ENCODE measurements around the gene SHC3.

Gene SHC3

DNA sequence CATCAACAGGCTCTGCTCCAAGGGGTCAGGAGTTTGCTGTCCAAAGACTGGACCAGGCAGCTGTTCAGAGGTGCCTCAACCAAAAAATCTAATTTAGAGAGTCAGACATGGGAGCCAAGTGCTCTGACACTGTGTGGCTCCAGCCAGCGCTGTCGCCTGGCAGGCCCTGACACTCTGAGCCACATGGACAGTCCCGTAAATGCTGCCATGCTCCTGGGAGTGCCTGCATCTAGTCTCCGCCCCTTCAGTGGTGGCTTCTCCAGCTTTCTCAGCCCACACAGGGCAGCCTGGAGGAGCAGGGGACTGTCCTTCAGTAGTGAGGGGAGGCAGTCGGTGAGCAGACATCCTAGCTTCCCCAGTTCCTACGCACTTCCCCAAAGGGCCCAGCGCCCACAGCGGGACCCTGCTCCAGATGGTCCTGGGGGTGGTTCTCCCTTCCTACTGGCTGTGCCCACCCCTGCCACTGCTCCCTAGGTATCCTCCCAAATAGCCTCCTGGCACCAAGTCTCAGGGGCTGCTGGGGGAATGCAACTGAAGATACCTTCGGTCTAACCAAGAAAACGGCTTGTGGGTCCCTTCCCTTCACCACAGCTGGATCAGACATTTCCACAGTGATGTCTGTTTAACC, 72.3 kb downstream of the SHC3 start:
- Histone ChIP-seq H3K27ac (ENCODE audit: low read depth, low read length, severe bottlenecking) (no peak overlapping the region), H3K4me3 (ENCODE audit: extremely low read depth, insufficient read depth, low read length, poor library complexity, severe bottlenecking) (no peak overlapping the region), H3K9me3 (ENCODE audit: control insufficient read depth, low read length) (no peaks in the 10 kb centered on the region), H3K36me3 (ENCODE audit: control insufficient read depth, insufficient read depth, low read length) (no peaks in the 10 kb centered on the region), H3K4me1 (ENCODE audit: control insufficient read depth, insufficient read depth, low read length, poor library complexity, severe bottlenecking) (no peaks in the 10 kb centered on the region)
- 82 to 95% methylated on average over 5 to 9 of the region's 10 CpGs for WGBS, 2 experiments (ENCODE audit: insufficient coverage in 2 of 2)

DNA sequence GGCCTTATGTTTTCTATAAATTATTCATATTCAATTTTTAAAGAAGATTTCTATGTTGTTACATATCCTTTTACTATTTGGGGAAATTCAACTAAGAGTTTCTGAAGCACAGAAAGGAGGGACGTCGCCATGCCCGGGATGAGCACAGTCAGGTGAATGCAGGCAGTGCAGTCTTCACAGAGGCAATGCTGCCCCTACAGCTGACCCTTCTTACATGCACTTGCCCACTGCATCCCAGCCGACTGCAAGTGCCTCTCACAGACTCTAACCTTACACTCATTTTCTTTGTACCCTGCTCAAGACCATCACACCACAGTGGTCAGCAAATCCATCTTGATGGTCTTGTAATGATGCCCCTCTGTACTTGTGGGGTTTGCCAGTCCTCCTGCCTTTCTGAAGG, 73.8 kb downstream of the SHC3 start:
- Histone ChIP-seq H3K4me3 (ENCODE audit: extremely low read depth, insufficient read depth, low read length, poor library complexity, severe bottlenecking) (no peak overlapping the region), H3K27ac (ENCODE audit: low read depth, low read length, severe bottlenecking) (no peak overlapping the region), H3K36me3 (ENCODE audit: control insufficient read depth, insufficient read depth, low read length) (no peaks in the 10 kb centered on the region), H3K9me3 (ENCODE audit: control insufficient read depth, low read length) (no peaks in the 10 kb centered on the region), H3K4me1 (ENCODE audit: control insufficient read depth, insufficient read depth, low read length, poor library complexity, severe bottlenecking) (no peaks in the 10 kb centered on the region)
- 83 to 88% methylated on average over 1 to 3 of the region's 4 CpGs for WGBS, 2 experiments (ENCODE audit: insufficient coverage in 2 of 2)

DNA sequence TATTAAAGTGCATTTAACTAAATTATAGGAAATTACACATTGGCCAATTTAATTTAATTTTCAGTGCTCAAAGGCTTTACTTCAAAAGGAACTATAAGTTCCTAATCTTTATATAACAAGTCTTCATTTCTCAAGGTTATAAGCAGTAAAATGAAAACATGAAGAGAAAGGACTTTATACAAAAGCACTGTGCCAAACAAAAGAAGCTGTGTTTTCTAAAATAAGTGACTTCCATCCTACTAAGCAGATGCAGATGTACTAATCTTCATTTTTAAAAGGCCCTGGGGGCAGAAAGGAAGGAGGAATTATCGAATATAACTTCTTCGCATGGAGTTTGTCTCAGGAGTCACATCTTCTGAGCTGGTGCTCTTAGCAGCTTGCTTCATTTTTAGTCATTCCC, 81.4 kb downstream of the SHC3 start:
- WGBS, 2 experiments (ENCODE audit: insufficient coverage in 2 of 2) = 67% methylated on average over 2 of the region's 2 CpGs; no CpG with 5 or more reads in 1 of the 2 experiments
- Histone ChIP-seq H3K9me3 (ENCODE audit: control insufficient read depth, low read length) (no peaks in the 10 kb centered on the region), H3K27ac (ENCODE audit: low read depth, low read length, severe bottlenecking) (no peak overlapping the region), H3K4me1 (ENCODE audit: control insufficient read depth, insufficient read depth, low read length, poor library complexity, severe bottlenecking) (no peaks in the 10 kb centered on the region), H3K4me3 (ENCODE audit: extremely low read depth, insufficient read depth, low read length, poor library complexity, severe bottlenecking) (no peak overlapping the region), H3K36me3 (ENCODE audit: control insufficient read depth, insufficient read depth, low read length) (no peaks in the 10 kb centered on the region)

DNA sequence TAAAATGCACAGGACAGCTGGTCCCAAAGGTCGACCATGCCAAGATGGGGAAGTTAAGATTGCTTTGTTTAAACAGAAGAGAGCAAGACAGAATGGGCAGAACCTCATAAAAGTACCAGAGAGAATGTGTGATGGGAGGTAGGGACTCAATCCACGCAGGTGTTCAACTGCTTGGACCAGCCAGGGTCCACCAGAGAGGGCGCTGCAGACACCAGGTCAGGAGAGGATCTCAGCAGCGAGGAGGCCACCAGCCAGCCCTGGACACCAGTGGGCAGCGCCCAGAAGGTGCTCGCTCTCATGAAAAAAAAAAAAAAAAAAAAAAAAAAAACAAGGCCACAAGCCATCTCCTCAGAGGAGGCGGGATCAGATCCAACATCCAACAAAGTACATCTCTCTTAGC, 81.8 kb downstream of the SHC3 start:
- H3K27ac ChIP-seq (ENCODE audit: low read depth, low read length, severe bottlenecking) = no peak overlapping the region
- H3K4me1 ChIP-seq (ENCODE audit: control insufficient read depth, insufficient read depth, low read length, poor library complexity, severe bottlenecking) = no peaks in the 10 kb centered on the region
- no peaks in the 10 kb centered on the region for H3K9me3 ChIP-seq (ENCODE audit: control insufficient read depth, low read length)
- WGBS, 2 experiments (ENCODE audit: insufficient coverage in 2 of 2) = 91 to 92% methylated on average over 4 to 5 of the region's 7 CpGs
- H3K4me3 ChIP-seq (ENCODE audit: extremely low read depth, insufficient read depth, low read length, poor library complexity, severe bottlenecking) = no peak overlapping the region
- H3K36me3 ChIP-seq (ENCODE audit: control insufficient read depth, insufficient read depth, low read length) = no peaks in the 10 kb centered on the region

DNA sequence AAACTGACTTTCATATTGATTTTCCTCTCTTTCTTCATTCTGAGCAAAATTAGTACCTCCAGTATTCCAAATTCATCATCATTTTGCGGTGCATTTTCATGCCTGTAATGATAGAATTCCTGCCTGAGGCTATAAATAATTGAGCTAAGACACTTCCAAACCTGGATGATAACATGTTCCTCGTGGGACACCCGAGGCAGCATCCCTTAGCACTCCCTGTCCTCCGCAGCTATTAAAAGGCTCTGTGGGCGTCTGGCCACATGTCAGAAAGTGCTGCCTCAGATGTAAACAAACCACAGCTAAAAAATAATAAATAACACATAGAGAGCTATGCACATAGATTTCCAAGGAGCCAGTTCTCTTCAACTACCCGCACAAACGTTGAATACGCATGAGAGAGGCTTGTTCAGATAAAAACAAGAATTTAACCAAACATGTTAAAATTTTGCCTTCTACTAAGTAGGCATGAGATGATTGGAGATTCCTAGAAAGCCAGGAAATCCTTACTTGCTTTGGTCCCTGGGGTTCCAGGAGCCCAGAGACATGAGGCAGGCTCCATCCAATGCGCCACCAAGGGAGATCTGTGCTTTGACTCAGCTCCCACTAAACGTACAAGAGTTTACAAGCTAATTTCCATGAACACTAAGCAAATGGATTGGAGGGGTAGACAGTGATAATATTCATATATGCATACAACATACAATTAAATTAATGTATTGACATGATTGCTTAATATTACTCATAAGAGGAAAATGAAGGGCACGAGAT, 82.7 kb downstream of the SHC3 start:
- H3K36me3 ChIP-seq (ENCODE audit: control insufficient read depth, insufficient read depth, low read length) = no peaks in the 10 kb centered on the region
- no peaks in the 10 kb centered on the region for H3K4me1 ChIP-seq (ENCODE audit: control insufficient read depth, insufficient read depth, low read length, poor library complexity, severe bottlenecking)
- no peak overlapping the region for H3K4me3 ChIP-seq (ENCODE audit: extremely low read depth, insufficient read depth, low read length, poor library complexity, severe bottlenecking)
- no peak overlapping the region for H3K27ac ChIP-seq (ENCODE audit: low read depth, low read length, severe bottlenecking)
- no peaks in the 10 kb centered on the region for H3K9me3 ChIP-seq (ENCODE audit: control insufficient read depth, low read length)
- 81 to 94% methylated on average over 3 to 5 of the region's 11 CpGs for WGBS, 2 experiments (ENCODE audit: insufficient coverage in 2 of 2)

DNA sequence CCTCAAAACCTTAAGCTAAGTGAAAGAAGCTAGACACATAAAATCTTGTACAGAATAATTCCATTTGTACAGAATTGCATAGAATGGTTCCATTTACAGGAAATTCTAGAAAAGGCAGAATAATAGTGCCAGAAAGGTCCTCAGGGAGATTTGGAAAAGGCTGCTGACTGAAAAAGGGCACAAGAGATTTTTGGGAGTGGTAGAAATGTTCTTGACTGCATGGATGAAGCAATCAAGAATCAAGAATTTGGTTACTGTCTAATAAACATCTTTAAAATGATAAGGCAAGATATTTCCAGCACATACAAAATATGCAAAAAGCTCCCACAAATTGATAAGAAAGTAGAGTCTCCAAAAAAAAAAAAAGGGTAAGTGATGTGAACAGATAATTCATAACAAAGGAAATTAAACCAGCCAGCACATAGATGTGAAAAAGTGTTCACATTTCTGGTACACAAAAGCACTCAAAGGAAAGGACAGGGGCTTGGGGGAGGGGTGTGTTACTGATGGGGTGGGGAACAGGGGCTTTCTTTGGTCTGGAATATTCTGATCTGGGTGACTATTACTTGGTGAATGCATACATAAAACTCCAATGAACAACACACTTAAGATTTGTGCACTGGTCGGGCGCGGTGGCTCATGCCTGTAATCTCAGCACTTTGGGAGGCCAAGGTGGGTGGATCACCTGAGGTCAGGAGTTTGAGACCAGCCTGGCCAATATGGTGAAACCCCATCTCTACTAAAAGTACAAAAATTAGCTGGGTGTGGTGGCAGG, 85.2 kb downstream of the SHC3 start:
- no CpG with 5 or more reads among the region's 3 CpGs for WGBS, 2 experiments (ENCODE audit: insufficient coverage in 2 of 2)
- no peaks in the 10 kb centered on the region for H3K36me3 ChIP-seq (ENCODE audit: control insufficient read depth, insufficient read depth, low read length)
- H3K4me1 ChIP-seq (ENCODE audit: control insufficient read depth, insufficient read depth, low read length, poor library complexity, severe bottlenecking) = no peaks in the 10 kb centered on the region
- no peak overlapping the region for H3K4me3 ChIP-seq (ENCODE audit: extremely low read depth, insufficient read depth, low read length, poor library complexity, severe bottlenecking)
- H3K27ac ChIP-seq (ENCODE audit: low read depth, low read length, severe bottlenecking) = no peak overlapping the region
- no peaks in the 10 kb centered on the region for H3K9me3 ChIP-seq (ENCODE audit: control insufficient read depth, low read length)

DNA sequence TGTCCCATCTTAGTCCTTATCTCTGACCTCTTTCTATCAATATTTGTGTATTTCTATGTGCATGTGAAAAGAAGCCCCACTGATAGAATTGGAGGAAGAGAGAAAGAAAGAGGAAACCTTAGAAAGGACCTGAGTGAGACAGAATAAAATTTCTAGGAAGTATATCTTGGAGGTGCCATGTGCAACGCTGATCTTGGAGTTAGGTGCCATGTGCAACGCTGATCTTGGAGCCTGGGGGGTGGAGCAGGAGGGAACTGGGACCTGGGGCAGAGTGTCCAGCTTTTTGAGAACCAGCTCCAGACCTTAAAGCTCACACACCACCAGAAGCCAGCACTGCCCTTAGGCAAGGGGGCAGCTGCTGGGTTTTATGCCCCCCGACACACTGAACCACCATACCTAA, 89.4 kb downstream of the SHC3 start:
- no peaks in the 10 kb centered on the region for H3K36me3 ChIP-seq (ENCODE audit: control insufficient read depth, insufficient read depth, low read length)
- H3K27ac ChIP-seq (ENCODE audit: low read depth, low read length, severe bottlenecking) = no peak overlapping the region
- no peaks in the 10 kb centered on the region for H3K9me3 ChIP-seq (ENCODE audit: control insufficient read depth, low read length)
- no peak overlapping the region for H3K4me3 ChIP-seq (ENCODE audit: extremely low read depth, insufficient read depth, low read length, poor library complexity, severe bottlenecking)
- 83 to 94% methylated on average over 1 to 2 of the region's 3 CpGs for WGBS, 2 experiments (ENCODE audit: insufficient coverage in 2 of 2)
- no peaks in the 10 kb centered on the region for H3K4me1 ChIP-seq (ENCODE audit: control insufficient read depth, insufficient read depth, low read length, poor library complexity, severe bottlenecking)

- Histone ChIP-seq H3K36me3 (ENCODE audit: control insufficient read depth, insufficient read depth, low read length) (no peaks in the 10 kb centered on the region), H3K4me3 (ENCODE audit: extremely low read depth, insufficient read depth, low read length, poor library complexity, severe bottlenecking) (no peak overlapping the region), H3K27ac (ENCODE audit: low read depth, low read length, severe bottlenecking) (no peak overlapping the region), H3K4me1 (ENCODE audit: control insufficient read depth, insufficient read depth, low read length, poor library complexity, severe bottlenecking) (no peaks in the 10 kb centered on the region), H3K9me3 (ENCODE audit: control insufficient read depth, low read length) (no peaks in the 10 kb centered on the region)
- 86 to 89% methylated on average over 4 of the region's 6 CpGs for WGBS, 2 experiments (ENCODE audit: insufficient coverage in 2 of 2)
These were observed 95.0 kb downstream of the SHC3 start for GRCh38 chr9:89083626-89084025.

GRCh38 chr9:89080193-89080592, 98.4 kb downstream of the SHC3 start:
- Histone ChIP-seq H3K4me1 (ENCODE audit: control insufficient read depth, insufficient read depth, low read length, poor library complexity, severe bottlenecking) (peaks cover 4% of the 10 kb centered on the region), H3K4me3 (ENCODE audit: extremely low read depth, insufficient read depth, low read length, poor library complexity, severe bottlenecking) (no peak overlapping the region), H3K9me3 (ENCODE audit: control insufficient read depth, low read length) (no peaks in the 10 kb centered on the region), H3K27ac (ENCODE audit: low read depth, low read length, severe bottlenecking) (no peak overlapping the region), H3K36me3 (ENCODE audit: control insufficient read depth, insufficient read depth, low read length) (no peaks in the 10 kb centered on the region)
- WGBS, 2 experiments (ENCODE audit: insufficient coverage in 2 of 2) = 93 to 95% methylated on average over 3 of the region's 3 CpGs

- Histone ChIP-seq H3K36me3 (ENCODE audit: control insufficient read depth, insufficient read depth, low read length) (no peaks in the 10 kb centered on the region), H3K9me3 (ENCODE audit: control insufficient read depth, low read length) (no peaks in the 10 kb centered on the region), H3K4me3 (ENCODE audit: extremely low read depth, insufficient read depth, low read length, poor library complexity, severe bottlenecking) (no peak overlapping the region), H3K4me1 (ENCODE audit: control insufficient read depth, insufficient read depth, low read length, poor library complexity, severe bottlenecking) (peaks cover 4% of the 10 kb centered on the region), H3K27ac (ENCODE audit: low read depth, low read length, severe bottlenecking) (no peak overlapping the region)
- WGBS, 2 experiments (ENCODE audit: insufficient coverage in 2 of 2) = 94 to 100% methylated on average over 2 of the region's 2 CpGs
These were observed 99.2 kb downstream of the SHC3 start for GRCh38 chr9:89079391-89079790.
